ENCODE measurements around the gene NDUFB2.
"Not testable (repeated sequence)": the region's sequence is repeated elsewhere in the genome, so short reads cannot be mapped to it uniquely, and the experiment has no call there.

Gene NDUFB2

DNA sequence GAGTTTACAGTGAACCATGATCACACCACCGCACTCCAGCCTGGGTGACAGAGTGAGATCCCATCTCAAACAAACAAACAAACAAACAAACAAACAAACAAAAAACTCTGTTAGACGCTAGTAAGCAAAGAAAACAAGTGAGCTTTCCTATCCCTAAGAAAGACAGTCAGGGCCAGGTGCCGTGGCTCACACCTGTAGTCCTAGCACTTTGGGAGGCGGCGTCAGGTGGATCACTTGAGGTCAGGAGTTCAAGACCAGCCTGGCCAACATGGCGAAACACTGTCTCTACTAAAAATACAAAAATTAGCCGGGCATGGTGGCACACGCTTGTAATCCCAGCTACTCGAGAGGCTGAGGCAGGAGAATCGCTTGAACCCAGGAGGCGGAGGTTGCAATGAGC, 19.6 kb upstream of the NDUFB2 start:
- CTCF ChIA-PET, result interaction anchor here (0.6 to 1.6 kb wide), 3 partner anchors 16 to 1310 kb away, joined by 3 to 6 read pairs (median 5); no protein-coding TSS in a partner anchor

GRCh38 chr7:140677496-140677895, 19.0 kb upstream of the NDUFB2 start:
- Histone ChIP-seq H3K9me3 (ENCODE audit: control insufficient read depth, insufficient read depth, low read depth, low read length) (no peaks in the 10 kb centered on the region), H3K36me3 (ENCODE audit: control insufficient read depth in 2 of 2, insufficient read depth in 1 of 2, low read length in 2 of 2) (peaks cover 9 to 71% of the 10 kb centered on the region in 2 experiments; a peak in 2 of 3 replicates), H3K4me3 (ENCODE audit: low read depth, low read length) (no peak overlapping the region), H3K4me1 (ENCODE audit: control insufficient read depth, insufficient read depth, low read length) (no peaks in the 10 kb centered on the region), H3K27ac (ENCODE audit: extremely low read depth, low read depth, low read length) (no peak overlapping the region)
- TF ChIP-seq ZNF426 (tag by site-specific recombination; IDR thresholded peaks at IDR 0.05) (no peak), ZNF670 (tag by site-specific recombination; IDR thresholded peaks at IDR 0.05; ENCODE audit: low read depth) (no peak), ZNF624 (tag by site-specific recombination; IDR thresholded peaks at IDR 0.05) (no peak), ZNF654 (tag by site-specific recombination; IDR thresholded peaks at IDR 0.05; ENCODE audit: low read depth) (no peak), ZNF510 (tag by site-specific recombination; IDR thresholded peaks at IDR 0.05; ENCODE audit: insufficient replicate concordance) (no peak), ZNF292 (tag by site-specific recombination; IDR thresholded peaks at IDR 0.05; ENCODE audit: borderline replicate concordance, low read depth) (no peak), REPIN1 (tag by site-specific recombination; IDR thresholded peaks at IDR 0.05; ENCODE audit: low read depth) (no peak), WT1 (tag by site-specific recombination; IDR thresholded peaks at IDR 0.05) (no peak), KLF1 (tag by site-specific recombination; IDR thresholded peaks at IDR 0.05) (no peak), ZNF521 (tag by site-specific recombination; IDR thresholded peaks at IDR 0.05) (no peak), HIC1 (tag by site-specific recombination; IDR thresholded peaks at IDR 0.05) (no peak), ZNF221 (tag by site-specific recombination; IDR thresholded peaks at IDR 0.05; ENCODE audit: borderline replicate concordance) (no peak), ZNF174 (tag by site-specific recombination; IDR thresholded peaks at IDR 0.05) (no peak)
- TF ChIP-seq, protein P1, sequence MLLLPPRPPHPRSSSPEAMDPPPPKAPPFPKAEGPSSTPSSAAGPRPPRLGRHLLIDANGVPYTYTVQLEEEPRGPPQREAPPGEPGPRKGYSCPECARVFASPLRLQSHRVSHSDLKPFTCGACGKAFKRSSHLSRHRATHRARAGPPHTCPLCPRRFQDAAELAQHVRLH (tag by site-specific recombination; IDR thresholded peaks at IDR 0.05), result no peak
- POLR2A ChIA-PET, result no interaction called here
- CTCF ChIA-PET, result interaction anchor here (0.6 to 0.7 kb wide), 2 partner anchors 1004 to 1310 kb away, joined by 3 to 6 read pairs; no protein-coding TSS in a partner anchor

More for the DNA sequence above, 19.6 kb upstream of the NDUFB2 start:
- POLR2A ChIA-PET; H3K4me3 ChIP-seq (ENCODE audit: low read depth, low read length); H3K27ac ChIP-seq (ENCODE audit: extremely low read depth, low read depth, low read length); H3K4me1 ChIP-seq (ENCODE audit: control insufficient read depth, insufficient read depth, low read length); H3K9me3 ChIP-seq (ENCODE audit: control insufficient read depth, insufficient read depth, low read depth, low read length): not testable (repeated sequence)
- 0 out of 2 replicates have a peak, but pooled peaks have one; percentile 44 for TF ChIP-seq ZNF121 (tag by site-specific recombination; IDR thresholded peaks at IDR 0.05)
- H3K36me3 ChIP-seq (ENCODE audit: control insufficient read depth in 2 of 2, insufficient read depth in 1 of 2, low read length in 2 of 2), result peaks cover 4 to 66% of the 10 kb centered on the region in 2 experiments; a peak in 2 of 3 replicates

GRCh38 chr7:140678081-140678815, 18.3 kb upstream of the NDUFB2 start:
- Histone ChIP-seq H3K4me1 (ENCODE audit: control insufficient read depth, insufficient read depth, low read length) (no peaks in the 10 kb centered on the region), H3K36me3 (ENCODE audit: control insufficient read depth in 2 of 2, insufficient read depth in 1 of 2, low read length in 2 of 2) (peaks cover 15 to 76% of the 10 kb centered on the region in 2 experiments; a peak in 2 of 3 replicates), H3K27ac (ENCODE audit: extremely low read depth, low read depth, low read length) (no peak overlapping the region), H3K4me3 (ENCODE audit: low read depth, low read length) (no peak overlapping the region), H3K9me3 (ENCODE audit: control insufficient read depth, insufficient read depth, low read depth, low read length) (no peaks in the 10 kb centered on the region)
- no peak for TF ChIP-seq MEIS1 (CRISPR knock-in tag; IDR thresholded peaks at IDR 0.05; ENCODE audit: borderline replicate concordance)
- no peak for TF ChIP-seq SP3 (tag by site-specific recombination; IDR thresholded peaks at IDR 0.05)
- TF ChIP-seq, protein P2, sequence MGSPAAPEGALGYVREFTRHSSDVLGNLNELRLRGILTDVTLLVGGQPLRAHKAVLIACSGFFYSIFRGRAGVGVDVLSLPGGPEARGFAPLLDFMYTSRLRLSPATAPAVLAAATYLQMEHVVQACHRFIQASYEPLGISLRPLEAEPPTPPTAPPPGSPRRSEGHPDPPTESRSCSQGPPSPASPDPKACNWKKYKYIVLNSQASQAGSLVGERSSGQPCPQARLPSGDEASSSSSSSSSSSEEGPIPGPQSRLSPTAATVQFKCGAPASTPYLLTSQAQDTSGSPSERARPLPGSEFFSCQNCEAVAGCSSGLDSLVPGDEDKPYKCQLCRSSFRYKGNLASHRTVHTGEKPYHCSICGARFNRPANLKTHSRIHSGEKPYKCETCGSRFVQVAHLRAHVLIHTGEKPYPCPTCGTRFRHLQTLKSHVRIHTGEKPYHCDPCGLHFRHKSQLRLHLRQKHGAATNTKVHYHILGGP (tag by site-specific recombination; IDR thresholded peaks at IDR 0.05), result no peak
- TF ChIP-seq ZNF221 (tag by site-specific recombination; IDR thresholded peaks at IDR 0.05; ENCODE audit: borderline replicate concordance), result no peak
- POLR2A ChIA-PET, result no interaction called here
- CTCF ChIA-PET, result interaction anchor here (0.5 kb wide), 1 partner anchor 873 kb away, joined by 3 read pairs; the partner anchor contains the start of gene AGK
